OCI-LY7 (cell line): ENCODE results near the gene BTG2. TPM values are rescaled to one million over a fixed set of nuclear protein-coding genes. Genes with fewer than 3 reads are reported as not detected.

Experiments
- BruUV-seq: library from RNA; stranded (reverse); fragments of 400-500 nt; replicated peaks from 2 replicates; lab custom pipeline; 2021; lab: Mats Ljungman, UMichigan
- CTCF ChIA-PET: fragments of 300-600 bp; sonication (Branson Sonifier 250); formaldehyde crosslinking; loops from one replicate; lab custom pipeline; 2022; ENCODE audit warnings: antibody characterized with exemption; ENCODE audit not compliant: unreplicated experiment; lab: Charles Lee
- POLR2A ChIA-PET: fragments of 300-600 bp; sonication (Branson Sonifier 250); formaldehyde crosslinking; loops from one replicate; lab custom pipeline; 2022; ENCODE audit warnings: antibody characterized with exemption; lab: Charles Lee
- DNase-seq: peaks from one replicate; pipeline ENCODE4 v3.0.0-alpha.2; 2015; ENCODE audit warnings: low spot score
- H2AFZ ChIP-seq: fragments of 200-600 bp; sonication (generic), shearing (Covaris generic); 2 replicates; pipeline ENCODE4 v1.6.1; 2014; ENCODE audit warnings: mild to moderate bottlenecking, antibody characterized with exemption, low read length, moderate library complexity
- H3K27ac ChIP-seq: fragments of 200-600 bp; sonication (generic); 2 replicates; pipeline ENCODE4 v1.5.1; 2014; ENCODE audit warnings: mixed run types, low read depth, mild to moderate bottlenecking, moderate library complexity, low read length, inconsistent platforms; ENCODE audit not compliant: poor library complexity, severe bottlenecking
- H3K36me3 ChIP-seq: fragments of 200-600 bp; sonication (generic); 2 replicates; pipeline ENCODE4 v1.6.1; 2014; ENCODE audit warnings: mild to moderate bottlenecking, antibody characterized with exemption, low read length, moderate library complexity, mixed read lengths; ENCODE audit not compliant: insufficient read depth
- H3K4me1 ChIP-seq: fragments of 200-600 bp; sonication (generic); 2 replicates; pipeline ENCODE4 v1.5.1; 2014; ENCODE audit warnings: mild to moderate bottlenecking, low read length; ENCODE audit not compliant: insufficient read depth, poor library complexity, severe bottlenecking
- H3K4me2 ChIP-seq: fragments of 200-600 bp; sonication (generic); 2 replicates; pipeline ENCODE4 v1.6.1; 2014; ENCODE audit warnings: mild to moderate bottlenecking, low read length
- H3K4me3 ChIP-seq: fragments of 200-600 bp; sonication (generic); 2 replicates; pipeline ENCODE4 v1.5.1; 2014; ENCODE audit warnings: mild to moderate bottlenecking, low read depth, low read length; ENCODE audit not compliant: poor library complexity, severe bottlenecking
- H3K79me2 ChIP-seq: fragments of 200-600 bp; sonication (generic); 2 replicates; pipeline ENCODE4 v1.6.1; 2016; ENCODE audit warnings: low read depth, mild to moderate bottlenecking, low read length, moderate library complexity, mixed read lengths; ENCODE audit not compliant: insufficient read depth
- H3K9me2 ChIP-seq: fragments of 200-600 bp; sonication (generic); 2 replicates; pipeline ENCODE4 v1.6.1; 2016; ENCODE audit warnings: mild to moderate bottlenecking, low read length, mixed read lengths; ENCODE audit not compliant: insufficient read depth
- H3K9me3 ChIP-seq: fragments of 200-600 bp; sonication (generic); 2 replicates; pipeline ENCODE4 v1.6.1; 2014; ENCODE audit warnings: mild to moderate bottlenecking, mixed run types, low read length, mixed read lengths
- H4K20me1 ChIP-seq: fragments of 200-600 bp; sonication (generic); 2 replicates; pipeline ENCODE4 v1.6.1; 2014; ENCODE audit warnings: mild to moderate bottlenecking, antibody characterized with exemption, low read length, moderate library complexity, mixed read lengths; ENCODE audit not compliant: insufficient read depth
- CTCF ChIP-seq: fragments of 200-600 bp; sonication (generic); conservative IDR thresholded peaks from 2 replicates; pipeline ENCODE4 v1.5.1; 2014; ENCODE audit warnings: mild to moderate bottlenecking, antibody characterized with exemption, low read length, moderate library complexity, mixed read lengths
- EZH2phosphoT487 ChIP-seq: fragments of 200-600 bp; sonication (generic); IDR thresholded peaks from 2 replicates; pipeline ENCODE4 v1.6.1; 2018; ENCODE audit warnings: low read depth, borderline replicate concordance, mild to moderate bottlenecking, mixed run types, antibody characterized with exemption, low read length, moderate library complexity, mixed read lengths
- intact Hi-C: fragments of 100-400 bp; cut with micrococcal nuclease; formaldehyde crosslinking; loops from one replicate; pipeline ENCODE4 v1.10.0; 2022; ENCODE audit not compliant: unreplicated experiment
- total RNA-seq, 2 experiments: library from RNA; depleted of rRNA in 1 of 2; stranded (reverse); fragments of >200 nt in 1 of 2; shearing (Covaris generic) in 1 of 2; gene quantifications; 2 replicates each; pipeline ENCODE4 v1.2.3, GENCODE V29; 2014 to 2022

Gene BTG2
- total RNA-seq, 2 experiments from 2014 or later: 99.5 to 156 TPM

- H3K79me2 ChIP-seq: no peaks in the 10 kb centered on the region
- ChIA-PET CTCF (no interaction called here), POLR2A (interaction anchor here (0.5 kb wide), 1 partner anchor 111 kb away, joined by 5 read pairs; no protein-coding TSS in a partner anchor)
- no peaks in the 10 kb centered on the region for H3K9me2 ChIP-seq
- peak within 1 kb of the TSS; percentile 34; the same call in 1 of the 2 replicates for H3K4me2 ChIP-seq
- H4K20me1 ChIP-seq: no peaks in the 10 kb centered on the region
- H3K4me3 ChIP-seq: no peak within 1 kb of the TSS
- no peaks in the 10 kb centered on the region for H3K9me3 ChIP-seq
- H3K27ac ChIP-seq: no peak within 1 kb of the TSS
- peak; percentile 49 for DNase-seq
- BruUV-seq: no TSS peak
- H2AFZ ChIP-seq: peak within 1 kb of the TSS; percentile 63; the same call in 1 of the 2 replicates
- H3K36me3 ChIP-seq: no peaks in the 10 kb centered on the region
- intact Hi-C loops: no loop called here
- TF ChIP-seq CTCF (peak; percentile 62), EZH2phosphoT487 (no peak)
- no peaks in the 10 kb centered on the region for H3K4me1 ChIP-seq
Measured at GRCh38 chr1:203351037-203351625, 45.8 kb downstream of the BTG2 start, which contains the start of gene FMOD. Gene FMOD (minus strand): TSS chr1:203351122. CDS start chr1:203348270, 2,852 bp downstream.

DNA sequence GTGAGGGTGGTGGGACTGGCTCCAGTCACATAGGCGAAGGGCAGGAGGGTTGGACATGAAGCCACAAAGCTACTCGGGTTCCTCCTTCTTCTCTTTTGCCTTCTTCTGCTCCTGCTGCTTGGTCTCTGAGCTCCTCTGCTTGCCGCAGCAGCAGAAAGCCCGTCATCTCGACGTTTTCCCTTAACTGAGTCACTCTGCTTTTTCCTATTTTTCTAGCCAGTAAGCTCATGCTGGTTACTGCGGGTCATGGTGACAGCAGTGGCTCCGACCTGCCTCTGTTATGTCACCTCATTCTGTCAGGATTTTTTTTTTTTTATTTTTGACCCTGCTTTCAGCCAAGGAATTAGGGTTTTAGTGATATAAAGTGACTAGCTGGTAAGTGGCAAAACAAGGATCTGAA, 48.2 kb downstream of the BTG2 start:
- H3K4me1 ChIP-seq: no peaks in the 10 kb centered on the region
- no peaks in the 10 kb centered on the region for H3K36me3 ChIP-seq
- no peaks in the 10 kb centered on the region for H3K9me3 ChIP-seq
- H4K20me1 ChIP-seq: no peaks in the 10 kb centered on the region
- CTCF ChIA-PET: no interaction called here
- no peak overlapping the region for H2AFZ ChIP-seq
- no peak for TF ChIP-seq CTCF
- TF ChIP-seq EZH2phosphoT487: no peak
- H3K79me2 ChIP-seq: no peaks in the 10 kb centered on the region
- H3K4me3 ChIP-seq: no peak overlapping the region
- no peaks in the 10 kb centered on the region for H3K9me2 ChIP-seq
- no peak for DNase-seq
- H3K27ac ChIP-seq: no peak overlapping the region
- BruUV-seq: no TSS peak
- no peak overlapping the region for H3K4me2 ChIP-seq
- POLR2A ChIA-PET: interaction anchor here (0.7 to 1.4 kb wide), 2 partner anchors 8 to 240 kb away, joined by 3 to 5 read pairs; no protein-coding TSS in a partner anchor
- intact Hi-C loops: no loop called here

DNA sequence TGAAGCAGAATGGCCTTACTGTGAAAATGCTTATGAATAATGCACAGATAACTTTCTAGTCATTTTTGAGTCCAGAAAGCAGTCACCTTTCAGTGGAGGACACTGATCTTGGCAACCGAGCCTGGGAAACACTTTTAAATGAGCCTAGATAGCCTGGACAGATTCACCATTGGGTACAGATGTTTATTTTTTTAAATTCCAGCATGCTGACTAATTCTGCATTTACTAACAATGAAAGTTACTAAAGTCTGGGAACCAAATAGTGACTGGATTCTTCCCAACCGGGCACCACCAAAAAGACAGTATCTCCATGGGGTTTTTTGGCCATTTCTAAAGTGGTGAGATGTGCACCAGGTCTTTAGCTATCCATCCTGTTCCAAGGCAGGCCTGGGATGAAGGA, 48.9 kb downstream of the BTG2 start:
- intact Hi-C loops: no loop called here
- no peak overlapping the region for H2AFZ ChIP-seq
- no peak overlapping the region for H3K4me2 ChIP-seq
- BruUV-seq: no TSS peak
- no peaks in the 10 kb centered on the region for H3K9me3 ChIP-seq
- H3K4me3 ChIP-seq: no peak overlapping the region
- TF ChIP-seq EZH2phosphoT487 (no peak), CTCF (no peak)
- no peaks in the 10 kb centered on the region for H3K36me3 ChIP-seq
- no peaks in the 10 kb centered on the region for H3K9me2 ChIP-seq
- POLR2A ChIA-PET: interaction anchor here (0.6 to 1.4 kb wide), 2 partner anchors 8 to 115 kb away, joined by 3 to 4 read pairs; no protein-coding TSS in a partner anchor
- no peaks in the 10 kb centered on the region for H4K20me1 ChIP-seq
- H3K4me1 ChIP-seq: no peaks in the 10 kb centered on the region
- no peak for DNase-seq
- H3K27ac ChIP-seq: no peak overlapping the region
- no peaks in the 10 kb centered on the region for H3K79me2 ChIP-seq
- CTCF ChIA-PET: interaction anchor here (0.6 kb wide), 1 partner anchor 305 kb away, joined by 3 read pairs; no protein-coding TSS in a partner anchor
